ENCODE results near the gene CDC42EP5.

GRCh38 chr19:54420068-54420382, 53.1 kb downstream of the CDC42EP5 start:
- no peak for TF ChIP-seq CTCF (IDR thresholded peaks at IDR 0.05)
- TF ChIP-seq EZH2 (IDR thresholded peaks at IDR 0.05; ENCODE audit: borderline replicate concordance, insufficient read depth, low read depth, low read length, poor library complexity, severe bottlenecking) = no peak

Data from B cell (primary cell).